ENCODE measurements around the gene ADGRG3.

- TF ChIP-seq, protein P1, sequence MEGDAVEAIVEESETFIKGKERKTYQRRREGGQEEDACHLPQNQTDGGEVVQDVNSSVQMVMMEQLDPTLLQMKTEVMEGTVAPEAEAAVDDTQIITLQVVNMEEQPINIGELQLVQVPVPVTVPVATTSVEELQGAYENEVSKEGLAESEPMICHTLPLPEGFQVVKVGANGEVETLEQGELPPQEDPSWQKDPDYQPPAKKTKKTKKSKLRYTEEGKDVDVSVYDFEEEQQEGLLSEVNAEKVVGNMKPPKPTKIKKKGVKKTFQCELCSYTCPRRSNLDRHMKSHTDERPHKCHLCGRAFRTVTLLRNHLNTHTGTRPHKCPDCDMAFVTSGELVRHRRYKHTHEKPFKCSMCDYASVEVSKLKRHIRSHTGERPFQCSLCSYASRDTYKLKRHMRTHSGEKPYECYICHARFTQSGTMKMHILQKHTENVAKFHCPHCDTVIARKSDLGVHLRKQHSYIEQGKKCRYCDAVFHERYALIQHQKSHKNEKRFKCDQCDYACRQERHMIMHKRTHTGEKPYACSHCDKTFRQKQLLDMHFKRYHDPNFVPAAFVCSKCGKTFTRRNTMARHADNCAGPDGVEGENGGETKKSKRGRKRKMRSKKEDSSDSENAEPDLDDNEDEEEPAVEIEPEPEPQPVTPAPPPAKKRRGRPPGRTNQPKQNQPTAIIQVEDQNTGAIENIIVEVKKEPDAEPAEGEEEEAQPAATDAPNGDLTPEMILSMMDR (IDR thresholded peaks at IDR 0.05; ENCODE audit: insufficient read depth, low read length), result no peak
- no peak for TF ChIP-seq POLR2AphosphoS5 (IDR thresholded peaks at IDR 0.05; ENCODE audit: low read depth)
- TF ChIP-seq, protein P2, sequence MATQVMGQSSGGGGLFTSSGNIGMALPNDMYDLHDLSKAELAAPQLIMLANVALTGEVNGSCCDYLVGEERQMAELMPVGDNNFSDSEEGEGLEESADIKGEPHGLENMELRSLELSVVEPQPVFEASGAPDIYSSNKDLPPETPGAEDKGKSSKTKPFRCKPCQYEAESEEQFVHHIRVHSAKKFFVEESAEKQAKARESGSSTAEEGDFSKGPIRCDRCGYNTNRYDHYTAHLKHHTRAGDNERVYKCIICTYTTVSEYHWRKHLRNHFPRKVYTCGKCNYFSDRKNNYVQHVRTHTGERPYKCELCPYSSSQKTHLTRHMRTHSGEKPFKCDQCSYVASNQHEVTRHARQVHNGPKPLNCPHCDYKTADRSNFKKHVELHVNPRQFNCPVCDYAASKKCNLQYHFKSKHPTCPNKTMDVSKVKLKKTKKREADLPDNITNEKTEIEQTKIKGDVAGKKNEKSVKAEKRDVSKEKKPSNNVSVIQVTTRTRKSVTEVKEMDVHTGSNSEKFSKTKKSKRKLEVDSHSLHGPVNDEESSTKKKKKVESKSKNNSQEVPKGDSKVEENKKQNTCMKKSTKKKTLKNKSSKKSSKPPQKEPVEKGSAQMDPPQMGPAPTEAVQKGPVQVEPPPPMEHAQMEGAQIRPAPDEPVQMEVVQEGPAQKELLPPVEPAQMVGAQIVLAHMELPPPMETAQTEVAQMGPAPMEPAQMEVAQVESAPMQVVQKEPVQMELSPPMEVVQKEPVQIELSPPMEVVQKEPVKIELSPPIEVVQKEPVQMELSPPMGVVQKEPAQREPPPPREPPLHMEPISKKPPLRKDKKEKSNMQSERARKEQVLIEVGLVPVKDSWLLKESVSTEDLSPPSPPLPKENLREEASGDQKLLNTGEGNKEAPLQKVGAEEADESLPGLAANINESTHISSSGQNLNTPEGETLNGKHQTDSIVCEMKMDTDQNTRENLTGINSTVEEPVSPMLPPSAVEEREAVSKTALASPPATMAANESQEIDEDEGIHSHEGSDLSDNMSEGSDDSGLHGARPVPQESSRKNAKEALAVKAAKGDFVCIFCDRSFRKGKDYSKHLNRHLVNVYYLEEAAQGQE (IDR thresholded peaks at IDR 0.05; ENCODE audit: insufficient replicate concordance, low read depth), result no peak
- TF ChIP-seq GABPA (IDR thresholded peaks at IDR 0.05; ENCODE audit: low read depth), result no peak
- no peak for TF ChIP-seq SPI1 (IDR thresholded peaks at IDR 0.05; ENCODE audit: borderline replicate concordance, low read depth)
These were observed 9.0 kb upstream of the ADGRG3 start for GRCh38 chr16:57658878-57659674.
